Naive B cell (primary cell): ENCODE data around the gene MATK. TPM values are rescaled to one million over a fixed set of nuclear protein-coding genes. Genes with fewer than 3 reads are reported as not detected.

Experiments used
- ATAC-seq, 2 donors: fragments of 150-1000 bp; cut with Tn5 transposase; 2 replicates each; pipeline ENCODE4 v1.10.0; 2021; ENCODE audit warnings: low read depth in 2 of 2, mild to moderate bottlenecking in 2 of 2, moderate library complexity in 2 of 2
- DNase-seq: peaks from one replicate; pipeline ENCODE4 v3.0.0; 2022
- H3K27ac Mint-ChIP-seq, 6 donors: one replicate each; pipeline ENCODE4 v1.8.0; 2020 to 2022; ENCODE audit warnings: mild to moderate bottlenecking in 6 of 6, mixed read lengths in 6 of 6, moderate library complexity in 5 of 6, inconsistent platforms in 2 of 6
- H3K27me3 Mint-ChIP-seq, 3 donors: one replicate each; pipeline ENCODE4 v1.8.0; 2021 to 2022; ENCODE audit warnings: mixed read lengths in 3 of 3, mild to moderate bottlenecking in 1 of 3
- H3K36me3 Mint-ChIP-seq, 2 donors: one replicate each; pipeline ENCODE4 v1.8.0; 2020 to 2022; ENCODE audit warnings: mixed read lengths in 2 of 2, inconsistent platforms in 1 of 2, mild to moderate bottlenecking in 1 of 2
- H3K4me1 Mint-ChIP-seq, 3 donors: one replicate each; pipeline ENCODE4 v1.8.0; 2020 to 2022; ENCODE audit warnings: mixed read lengths in 3 of 3, inconsistent platforms in 1 of 3, mild to moderate bottlenecking in 1 of 3, moderate library complexity in 1 of 3
- H3K4me3 Mint-ChIP-seq, 8 donors: one replicate each; pipeline ENCODE4 v1.8.0; 2020 to 2022; ENCODE audit warnings: mild to moderate bottlenecking in 8 of 8, mixed read lengths in 8 of 8, moderate library complexity in 8 of 8, inconsistent platforms in 2 of 8
- H3K9me3 Mint-ChIP-seq, 7 donors: one replicate each; pipeline ENCODE4 v1.8.0; 2020 to 2022; ENCODE audit warnings: mixed read lengths in 7 of 7, mild to moderate bottlenecking in 5 of 7, inconsistent platforms in 2 of 7, moderate library complexity in 1 of 7
- polyA plus RNA-seq, 6 donors: library from polyadenylated mRNA; unstranded; fragments of 300-500 nt; fragmentation: Illumina TruSeq; gene quantifications; one replicate each; pipeline ENCODE4 v1.2.3, GENCODE V29; 2021; ENCODE audit warnings: low read depth in 6 of 6

Gene MATK
- polyA plus RNA-seq, 6 donors from 2014 or later, result 3.2 to 6.7 (median 5.6) TPM

- H3K9me3 Mint-ChIP-seq, result peaks cover 0 to 2% (median 0%) of the 10 kb centered on the region in 7 donors
- peaks cover 0 to 28% (median 19%) of the 10 kb centered on the region in 3 donors for H3K27me3 Mint-ChIP-seq
- H3K4me1 Mint-ChIP-seq, result peaks cover 0 to 4% (median 0%) of the 10 kb centered on the region in 3 donors
- no peak for DNase-seq
- H3K27ac Mint-ChIP-seq, result no peak overlapping the region
- no peak overlapping the region for H3K4me3 Mint-ChIP-seq
- peaks cover 0 to 7% of the 10 kb centered on the region in 2 donors for H3K36me3 Mint-ChIP-seq
- no peak for ATAC-seq
These were observed 47.5 kb downstream of the MATK start for GRCh38 chr19:3738477-3739220.

DNA sequence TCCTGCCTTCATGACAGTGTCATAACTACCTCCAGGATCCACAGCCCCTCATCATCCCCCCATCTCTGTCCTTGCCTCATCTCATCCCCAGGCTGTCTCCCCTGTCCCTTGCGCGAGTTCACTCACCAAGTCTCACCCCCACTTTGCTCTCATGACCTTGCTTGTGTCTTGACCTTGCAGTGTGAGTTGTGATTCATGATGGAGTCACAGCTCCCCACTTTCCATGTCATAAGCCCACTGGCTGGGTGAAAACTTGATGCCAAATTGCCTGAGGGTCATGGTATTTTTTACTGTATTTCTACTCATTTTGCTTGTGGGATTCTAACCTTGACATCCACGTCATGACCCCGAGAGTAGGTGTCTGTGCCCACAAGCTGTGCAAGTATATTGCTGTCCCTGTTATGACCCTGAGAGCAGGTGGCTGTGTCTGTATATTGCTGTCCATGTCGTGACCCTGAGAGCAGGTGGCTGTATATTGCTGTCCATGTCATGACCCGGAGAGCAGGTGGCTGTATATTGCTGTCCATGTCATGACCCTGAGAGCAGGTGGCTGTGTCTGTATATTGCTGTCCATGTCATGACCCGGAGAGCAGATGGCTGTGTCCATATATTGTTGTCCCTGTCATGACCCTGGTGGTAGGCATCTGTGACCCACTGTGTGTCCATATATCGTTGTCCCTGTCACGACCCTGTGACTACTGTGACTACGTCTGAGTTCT, 48.5 kb downstream of the MATK start:
- Mint-ChIP-seq H3K4me1 (peaks cover 0 to 7% (median 0%) of the 10 kb centered on the region in 3 donors), H3K36me3 (peaks cover 0 to 7% of the 10 kb centered on the region in 2 donors), H3K27ac (peak overlapping the region in 2 of 6 donors; percentile 24 to 43), H3K4me3 (peak overlapping the region in 2 of 8 donors; percentile 4 to 73), H3K27me3 (peaks cover 0 to 28% (median 19%) of the 10 kb centered on the region in 3 donors), H3K9me3 (peaks cover 0 to 1% (median 0%) of the 10 kb centered on the region in 7 donors)
- ATAC-seq (no peak), DNase-seq (no peak)

- ATAC-seq, result no peak
- H3K4me1 Mint-ChIP-seq, result peaks cover 0 to 7% (median 0%) of the 10 kb centered on the region in 3 donors
- peak overlapping the region in 1 of 8 donors; percentile 33 for H3K4me3 Mint-ChIP-seq
These were observed 50.0 kb downstream of the MATK start for GRCh38 chr19:3736106-3736724.

DNA sequence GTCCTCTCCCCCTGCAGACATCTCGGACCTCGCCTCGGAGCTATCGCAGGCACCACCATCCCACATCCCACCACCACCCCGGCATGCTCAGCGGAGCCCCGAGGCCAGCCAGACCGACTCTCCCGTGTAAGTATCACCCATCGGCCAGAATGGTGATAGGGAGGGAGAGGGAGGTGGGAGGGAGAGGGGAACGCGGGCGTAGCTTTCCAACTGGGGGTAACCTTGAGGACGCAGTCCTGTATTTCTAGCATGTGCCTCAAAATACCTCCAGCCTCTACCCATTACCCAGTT, 51.9 kb downstream of the MATK start:
- ATAC-seq (no peak), DNase-seq (no peak)
- H3K27me3 Mint-ChIP-seq, result peaks cover 0 to 28% (median 19%) of the 10 kb centered on the region in 3 donors
- H3K27ac Mint-ChIP-seq, result no peak overlapping the region
- peaks cover 0 to 10% (median 0%) of the 10 kb centered on the region in 3 donors for H3K4me1 Mint-ChIP-seq
- H3K9me3 Mint-ChIP-seq, result peaks cover 0 to 2% (median 0%) of the 10 kb centered on the region in 7 donors
- no peak overlapping the region for H3K4me3 Mint-ChIP-seq
- H3K36me3 Mint-ChIP-seq, result peaks cover 0 to 7% of the 10 kb centered on the region in 2 donors

More at GRCh38 chr19:3736106-3736724, 50.0 kb downstream of the MATK start:
- Mint-ChIP-seq H3K27ac (peak overlapping the region in 1 of 6 donors; percentile 69), H3K9me3 (peaks cover 0 to 2% (median 0%) of the 10 kb centered on the region in 7 donors), H3K36me3 (peaks cover 0 to 7% of the 10 kb centered on the region in 2 donors), H3K27me3 (peaks cover 0 to 28% (median 19%) of the 10 kb centered on the region in 3 donors)
- DNase-seq, result no peak

DNA sequence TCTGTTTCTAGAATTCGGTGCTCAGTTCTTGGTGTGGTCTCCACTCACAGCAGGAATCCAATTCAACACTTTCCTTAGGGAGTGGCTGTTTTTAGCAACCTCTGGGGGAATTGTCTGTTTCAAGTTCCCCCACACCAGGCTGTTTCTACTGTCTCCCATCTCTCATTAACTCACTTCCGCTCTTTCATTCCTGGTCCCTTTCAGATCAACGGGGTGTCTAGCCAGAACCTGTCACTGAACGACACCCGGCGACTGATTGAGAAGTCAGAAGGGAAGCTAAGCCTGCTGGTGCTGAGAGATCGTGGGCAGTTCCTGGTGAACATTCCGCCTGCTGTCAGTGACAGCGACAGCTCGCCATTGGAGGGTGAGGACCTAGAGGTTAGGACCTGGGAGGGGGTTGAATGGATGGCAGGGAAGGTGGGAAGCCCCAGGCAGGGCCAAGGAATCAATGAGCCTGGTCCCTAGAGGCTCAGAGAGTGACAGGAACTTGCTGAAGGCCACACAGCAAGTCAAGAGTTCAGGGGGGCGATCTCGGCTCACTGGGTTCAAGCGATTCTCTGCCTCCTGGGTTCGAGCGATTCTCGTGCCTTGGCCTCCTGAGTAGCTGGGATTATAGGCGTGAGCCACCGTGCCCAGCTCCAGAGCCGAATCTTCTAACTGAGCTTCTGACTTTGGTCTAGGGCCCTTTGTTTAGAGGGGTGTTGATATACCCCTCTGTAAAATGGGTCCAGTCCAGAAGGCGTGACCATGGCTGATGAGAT, 52.5 kb downstream of the MATK start:
- ATAC-seq (no peak), DNase-seq (no peak)
- peaks cover 0 to 3% (median 0%) of the 10 kb centered on the region in 7 donors for H3K9me3 Mint-ChIP-seq
- peaks cover 0 to 7% of the 10 kb centered on the region in 2 donors for H3K36me3 Mint-ChIP-seq
- H3K27me3 Mint-ChIP-seq, result peaks cover 0 to 24% (median 19%) of the 10 kb centered on the region in 3 donors
- H3K4me1 Mint-ChIP-seq, result peaks cover 0 to 10% (median 0%) of the 10 kb centered on the region in 3 donors
- peak overlapping the region in 2 of 6 donors; percentile 54 to 79 for H3K27ac Mint-ChIP-seq
- no peak overlapping the region for H3K4me3 Mint-ChIP-seq

- H3K4me1 Mint-ChIP-seq, result peaks cover 0 to 7% (median 0%) of the 10 kb centered on the region in 3 donors
- no peak overlapping the region for H3K27ac Mint-ChIP-seq
- H3K27me3 Mint-ChIP-seq, result peaks cover 0 to 9% (median 8%) of the 10 kb centered on the region in 3 donors
- ATAC-seq (no peak), DNase-seq (no peak)
- peaks cover 0 to under 1% of the 10 kb centered on the region in 2 donors for H3K36me3 Mint-ChIP-seq
- H3K4me3 Mint-ChIP-seq, result no peak overlapping the region
- H3K9me3 Mint-ChIP-seq, result peaks cover 0 to 2% (median 0%) of the 10 kb centered on the region in 7 donors
These were observed 54.1 kb downstream of the MATK start for GRCh38 chr19:3732108-3732507.

DNA sequence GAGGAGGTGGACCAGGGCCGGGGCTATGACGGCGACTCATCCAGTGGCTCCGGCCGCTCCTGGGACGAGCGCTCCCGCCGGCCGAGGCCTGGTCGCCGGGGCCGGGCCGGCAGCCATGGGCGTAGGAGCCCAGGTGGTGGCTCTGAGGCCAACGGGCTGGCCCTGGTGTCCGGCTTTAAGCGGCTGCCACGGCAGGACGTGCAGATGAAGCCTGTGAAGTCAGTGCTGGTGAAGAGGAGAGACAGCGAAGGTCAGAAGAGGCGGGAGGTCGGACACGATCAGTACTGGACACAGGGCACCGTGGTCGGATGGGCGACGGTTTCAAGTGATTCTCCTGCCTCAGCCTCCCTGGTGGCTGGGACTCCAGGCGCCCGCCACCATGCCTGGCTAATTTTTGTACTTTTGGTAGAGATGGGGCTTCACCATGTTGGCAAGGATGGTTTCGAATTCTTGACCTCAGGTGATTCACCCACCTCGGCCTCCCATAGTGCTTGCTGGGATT, 55.7 kb downstream of the MATK start:
- DNase-seq (no peak), ATAC-seq (no peak)
- Mint-ChIP-seq H3K4me3 (no peak overlapping the region), H3K36me3 (no peaks in the 10 kb centered on the region), H3K27me3 (peaks cover 0 to 1% (median 0%) of the 10 kb centered on the region in 3 donors), H3K4me1 (peaks cover 0 to 7% (median 0%) of the 10 kb centered on the region in 3 donors), H3K9me3 (peaks cover 0 to 2% (median 0%) of the 10 kb centered on the region in 7 donors), H3K27ac (peak overlapping the region in 2 of 6 donors; percentile 20 to 67)

Other genes with a start within 250 kb of the MATK start
- gene TEKTIP1, start 247.2 kb downstream of the MATK start, polyA plus RNA-seq, result under 1 TPM in 1 of 6 donors, not detected in 5; 0.56 TPM
- gene MFSD12, start 228.8 kb downstream of the MATK start, polyA plus RNA-seq, result 10 to 100 TPM; 19.1 to 37.6 (median 26.7) TPM
- 10 to 100 TPM; 36.4 to 46.9 (median 44.3) TPM for gene HMG20B, start 213.4 kb downstream of the MATK start, polyA plus RNA-seq
- gene GIPC3, start 200.9 kb downstream of the MATK start, polyA plus RNA-seq, result 1 to 10 TPM in 1 of 6 donors, under 1 TPM in 4, not detected in 1; 0.06 to 1.0 (median 0.21) TPM
- 10 to 100 TPM; 15.9 to 32.5 (median 22.7) TPM for gene TBXA2R, start 179.5 kb downstream of the MATK start, polyA plus RNA-seq
- gene CACTIN, start 159.6 kb downstream of the MATK start, polyA plus RNA-seq, result 10 to 100 TPM in 1 of 6 donors, 1 to 10 TPM in 5; 2.7 to 15.4 (median 7.9) TPM
- gene PIP5K1C, start 85.9 kb downstream of the MATK start, polyA plus RNA-seq, result 10 to 100 TPM in 1 of 6 donors, 1 to 10 TPM in 4, under 1 TPM in 1; 0.41 to 13.4 (median 4.9) TPM
- 1 to 10 TPM in 5 of 6 donors, not detected in 1; 1.2 to 3.8 (median 2.0) TPM for gene TJP3, start 78.0 kb downstream of the MATK start, polyA plus RNA-seq
- 10 to 100 TPM; 28.8 to 51.6 (median 35.3) TPM for gene APBA3, start 24.7 kb downstream of the MATK start, polyA plus RNA-seq
- gene MRPL54, start 23.7 kb downstream of the MATK start, polyA plus RNA-seq, result 100 to 1,000 TPM; 113 to 186 (median 131) TPM
- gene RAX2, start 14.2 kb downstream of the MATK start, polyA plus RNA-seq, result under 1 TPM in 1 of 6 donors, not detected in 5; 0.20 TPM
- gene ZFR2, start 82.7 kb upstream of the MATK start, polyA plus RNA-seq, result 1 to 10 TPM in 1 of 6 donors, under 1 TPM in 2, not detected in 3; 0.45 to 3.5 (median 0.95) TPM
- not detected for gene ATCAY, start 94.3 kb upstream of the MATK start, polyA plus RNA-seq
- not detected for gene NMRK2, start 146.7 kb upstream of the MATK start, polyA plus RNA-seq
- gene DAPK3, start 184.7 kb upstream of the MATK start, polyA plus RNA-seq, result 10 to 100 TPM in 5 of 6 donors, 1 to 10 TPM in 1; 9.4 to 30.8 (median 20.2) TPM
- 100 to 1,000 TPM; 315 to 696 (median 594) TPM for gene EEF2, start 199.1 kb upstream of the MATK start, polyA plus RNA-seq
- 10 to 100 TPM in 1 of 6 donors, 1 to 10 TPM in 5; 5.1 to 12.1 (median 6.1) TPM for gene PIAS4, start 221.4 kb upstream of the MATK start, polyA plus RNA-seq